Measurements from ENCODE around the gene C4orf51.

Gene C4orf51

DNA sequence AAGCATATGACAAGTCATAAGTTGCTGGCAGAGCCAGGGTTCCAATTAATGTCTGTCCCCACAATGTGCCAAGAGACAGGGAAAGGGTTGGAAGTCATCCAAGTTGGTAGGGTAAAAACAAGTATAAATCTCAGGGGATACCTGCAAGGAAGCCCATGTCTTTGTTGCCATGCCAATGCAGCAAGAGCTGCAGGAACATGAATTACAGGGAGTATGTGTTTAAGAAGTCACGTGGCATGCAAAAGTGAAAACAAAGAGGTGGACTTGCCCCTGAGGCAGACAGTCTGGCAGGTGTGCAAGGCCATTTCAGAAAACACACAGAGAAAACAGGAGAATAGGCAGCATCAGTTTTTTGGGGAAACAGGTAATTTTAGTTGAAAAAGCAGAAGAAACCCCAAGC is 29.4 kb downstream of the C4orf51 start:
- in situ Hi-C loops (cut with HindIII; ENCODE audit: low sequenced_read_pairs), result no loop called here

DNA sequence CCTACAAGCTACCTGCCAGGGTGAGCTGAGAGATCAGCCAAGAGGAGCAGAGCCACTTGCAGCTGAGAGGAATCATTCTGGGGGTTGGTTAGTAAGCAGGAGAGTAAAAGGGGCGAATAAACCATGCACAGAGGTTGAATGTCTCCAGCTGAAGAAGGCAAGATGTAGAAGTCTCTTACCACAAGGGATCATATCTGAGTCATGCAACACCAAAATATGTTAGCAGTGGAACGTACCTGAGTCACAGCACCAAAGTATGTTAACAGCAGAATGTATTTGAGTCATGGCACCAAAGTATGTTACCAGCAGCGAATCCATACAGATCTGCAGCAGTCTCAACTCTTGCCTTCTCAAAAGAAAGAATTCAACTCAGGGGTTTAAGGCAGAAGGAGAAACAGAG is 29.9 kb downstream of the C4orf51 start:
- in situ Hi-C loops (cut with HindIII; ENCODE audit: low sequenced_read_pairs), result no loop called here

DNA sequence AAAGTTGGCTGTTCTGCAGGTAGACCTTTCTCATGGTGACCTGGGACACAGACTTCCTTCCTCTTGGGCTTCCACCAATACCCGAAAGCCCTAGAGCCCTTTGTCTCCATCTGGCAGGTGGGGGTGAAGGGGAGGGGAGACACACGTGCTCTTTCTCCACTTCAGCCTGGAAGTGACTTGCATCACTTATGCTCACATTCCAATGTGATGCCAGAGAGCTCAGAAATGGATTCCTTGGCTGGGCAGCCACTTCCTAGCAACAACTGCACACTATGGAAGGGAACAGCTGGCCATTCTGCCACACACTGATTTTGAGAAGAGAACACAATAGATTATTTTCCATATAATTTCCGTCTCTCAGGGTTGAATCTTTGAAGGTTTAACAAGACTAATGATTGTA is 36.3 kb downstream of the C4orf51 start:
- in situ Hi-C loops (cut with HindIII; ENCODE audit: low sequenced_read_pairs), result no loop called here

DNA sequence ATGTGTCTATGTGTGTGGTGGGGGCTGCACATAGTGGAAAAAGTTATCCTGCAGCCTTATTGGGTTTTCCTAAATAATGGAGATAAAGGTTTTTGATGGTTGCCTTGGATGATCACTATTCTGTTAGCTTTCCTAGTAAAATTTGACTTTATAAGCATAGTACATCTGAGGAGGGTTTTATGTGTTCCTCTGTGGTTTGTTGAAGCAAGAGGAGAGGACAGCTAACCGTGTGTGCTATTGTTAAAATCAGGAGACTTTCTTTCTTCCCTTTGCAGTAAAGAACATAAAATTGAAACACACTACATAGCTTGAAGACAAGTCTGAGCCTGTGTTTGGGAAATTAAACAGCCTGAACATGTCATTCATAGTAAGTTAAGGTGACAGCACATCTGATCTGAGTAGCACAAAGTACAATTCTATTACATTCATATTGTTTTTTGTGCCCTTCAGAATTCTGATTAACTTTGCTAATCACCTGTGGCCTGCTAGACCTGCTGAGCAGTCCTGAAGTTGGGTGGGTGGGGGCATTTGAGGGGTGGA is 36.8 kb downstream of the C4orf51 start:
- in situ Hi-C loops (cut with HindIII; ENCODE audit: low sequenced_read_pairs), result no loop called here

DNA sequence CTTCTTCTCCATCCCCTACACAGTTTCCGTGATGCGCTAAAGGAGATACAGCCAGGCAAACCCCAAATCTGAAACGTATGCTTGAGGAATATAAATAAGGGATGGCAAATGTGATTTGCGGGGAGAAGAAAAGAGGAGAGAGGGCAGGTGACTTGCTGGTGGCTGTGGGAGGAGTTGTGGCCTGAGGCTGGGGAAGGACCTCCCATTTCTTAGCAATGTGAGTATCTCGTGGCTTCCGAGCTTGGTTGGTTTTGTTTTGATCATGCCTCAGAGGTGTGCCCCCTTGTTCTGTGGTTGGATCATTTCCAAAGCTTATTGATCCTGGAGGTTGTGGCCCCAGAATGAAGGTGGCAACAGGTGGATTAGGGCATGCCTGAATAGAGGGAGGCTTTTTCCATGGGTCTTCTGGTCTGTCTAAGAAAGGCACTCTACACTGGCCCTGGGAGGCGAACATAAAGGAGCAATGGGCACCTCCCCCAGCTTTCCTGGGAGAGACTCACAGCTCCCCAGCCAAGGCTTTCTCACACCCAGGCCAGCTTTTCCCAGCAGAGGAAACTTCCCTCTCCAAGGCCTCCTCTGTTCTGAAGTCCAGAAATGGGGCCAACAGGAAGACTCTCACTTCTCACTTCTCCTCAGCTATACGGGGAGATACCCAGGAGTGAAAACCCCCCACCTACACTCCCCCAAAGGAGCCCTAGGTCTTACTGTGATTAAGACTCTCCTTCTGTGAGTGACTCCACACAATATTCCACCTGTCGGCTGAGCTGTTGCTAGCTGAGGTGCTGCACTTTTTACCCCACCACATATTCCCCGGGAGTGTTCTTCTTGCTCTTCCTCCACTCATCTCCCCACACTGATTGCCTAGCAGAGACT is 40.0 kb downstream of the C4orf51 start:
- in situ Hi-C loops (cut with HindIII; ENCODE audit: low sequenced_read_pairs), result no loop called here

DNA sequence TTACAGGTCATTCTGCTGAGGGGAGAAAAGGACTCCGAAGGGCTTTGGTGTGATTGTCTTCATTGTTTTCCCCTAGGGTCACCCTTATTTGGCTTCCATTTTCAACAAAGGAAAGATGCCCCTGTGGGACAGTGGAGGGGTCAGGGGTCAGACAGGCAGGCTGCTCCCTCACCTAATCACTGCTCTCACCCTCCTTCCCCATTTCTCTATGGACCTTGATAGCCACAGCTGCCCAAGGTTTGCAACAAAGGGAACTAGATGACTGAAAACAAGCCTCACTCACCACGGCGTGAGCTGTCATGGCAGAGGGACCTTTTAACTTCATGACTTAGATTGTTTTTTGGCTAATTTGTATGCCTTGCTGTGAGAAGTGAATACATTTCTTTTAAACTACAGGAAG is 40.7 kb downstream of the C4orf51 start:
- in situ Hi-C loops (cut with HindIII; ENCODE audit: low sequenced_read_pairs), result no loop called here

GRCh38 chr4:145722561-145722960 is 42.6 kb downstream of the C4orf51 start:
- in situ Hi-C loops (cut with HindIII; ENCODE audit: low sequenced_read_pairs), result no loop called here

GRCh38 chr4:145723336-145723735 is 43.4 kb downstream of the C4orf51 start:
- in situ Hi-C loops (cut with HindIII; ENCODE audit: low sequenced_read_pairs), result no loop called here

GRCh38 chr4:145730026-145730425 is 50.1 kb downstream of the C4orf51 start:
- in situ Hi-C loops (cut with HindIII; ENCODE audit: low sequenced_read_pairs), result no loop called here

GRCh38 chr4:145731028-145731427 is 51.1 kb downstream of the C4orf51 start:
- in situ Hi-C loops (cut with HindIII; ENCODE audit: low sequenced_read_pairs), result no loop called here

DNA sequence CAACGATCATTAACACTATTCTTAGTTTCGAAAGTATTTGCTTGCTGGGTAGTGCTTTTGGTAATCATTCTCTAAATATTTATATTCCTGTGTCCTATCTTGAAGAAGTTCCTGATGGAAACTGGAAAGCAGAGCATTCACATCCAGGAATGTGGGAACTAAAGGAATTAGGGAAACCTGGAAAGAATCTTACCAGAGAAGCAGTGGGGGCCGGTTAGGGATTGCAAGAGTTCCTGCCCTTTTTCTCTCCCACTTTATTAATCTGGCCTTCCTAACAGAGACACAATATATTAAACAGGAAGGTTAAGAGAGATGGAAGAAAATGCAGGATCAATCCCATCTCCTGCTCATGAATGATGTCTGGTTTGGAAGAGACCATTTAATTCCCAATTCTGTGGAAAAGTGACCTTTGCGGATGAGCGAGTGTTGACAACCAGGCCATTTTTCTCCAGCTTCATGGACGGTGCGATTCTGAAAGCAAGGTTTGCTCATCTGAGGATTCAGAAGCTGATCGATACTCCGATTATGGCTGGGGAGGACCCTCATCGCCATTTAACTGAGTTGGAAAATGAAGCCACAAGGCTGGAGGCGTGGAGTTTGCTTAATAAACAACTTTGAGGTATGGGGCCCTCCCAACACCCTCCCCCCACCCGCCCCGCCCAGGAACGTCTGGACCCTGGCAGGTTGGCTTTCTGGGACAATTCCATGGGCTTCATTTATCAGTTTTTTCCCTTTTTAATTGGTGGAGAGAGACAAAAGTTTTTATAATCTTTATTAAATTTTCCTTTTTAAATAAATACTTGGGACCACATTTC is 52.3 kb downstream of the C4orf51 start:
- in situ Hi-C loops (cut with HindIII; ENCODE audit: low sequenced_read_pairs), result no loop called here

- in situ Hi-C loops (cut with HindIII; ENCODE audit: low sequenced_read_pairs), result no loop called here
Measured at GRCh38 chr4:145732895-145733880, 53.2 kb downstream of the C4orf51 start.

DNA sequence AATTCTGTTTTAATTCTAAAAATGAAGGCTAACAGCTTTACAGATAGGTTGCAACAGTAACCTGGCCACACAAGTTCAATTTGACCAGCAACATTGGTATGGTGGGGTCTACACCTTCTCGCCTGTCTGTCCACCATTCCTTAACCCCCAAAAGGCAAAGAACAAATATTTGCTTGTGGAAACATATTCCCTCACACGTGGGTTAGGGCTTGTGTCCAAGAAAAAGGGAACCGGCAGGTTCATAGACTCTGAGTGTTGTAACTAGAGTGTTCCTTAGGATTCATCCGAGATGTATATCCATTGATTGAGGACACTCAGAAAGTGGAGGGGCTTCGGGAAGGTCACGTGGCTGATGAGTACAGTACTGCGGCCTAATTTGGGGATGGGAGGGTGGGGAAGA is 54.1 kb downstream of the C4orf51 start:
- in situ Hi-C loops (cut with HindIII; ENCODE audit: low sequenced_read_pairs), result no loop called here

- in situ Hi-C loops (cut with HindIII; ENCODE audit: low sequenced_read_pairs), result no loop called here
Measured at GRCh38 chr4:145734576-145735346, 54.8 kb downstream of the C4orf51 start.

DNA sequence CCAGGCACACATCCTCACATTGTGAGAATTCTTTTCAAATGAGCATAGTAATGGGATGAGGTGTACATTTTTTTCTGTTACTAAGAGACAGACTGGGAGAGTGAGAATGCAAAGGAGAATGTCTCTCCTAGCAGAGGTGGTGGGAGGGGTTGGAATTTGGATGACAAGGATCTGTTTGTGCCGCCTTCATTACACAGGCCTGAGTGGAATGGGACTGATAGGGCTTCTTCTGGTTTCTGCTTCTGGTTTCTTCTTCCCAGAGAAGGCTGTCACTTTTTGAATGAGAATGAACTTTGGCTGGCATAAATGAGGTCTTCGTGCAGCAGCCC is 55.4 kb downstream of the C4orf51 start:
- in situ Hi-C loops (cut with HindIII; ENCODE audit: low sequenced_read_pairs), result no loop called here

DNA sequence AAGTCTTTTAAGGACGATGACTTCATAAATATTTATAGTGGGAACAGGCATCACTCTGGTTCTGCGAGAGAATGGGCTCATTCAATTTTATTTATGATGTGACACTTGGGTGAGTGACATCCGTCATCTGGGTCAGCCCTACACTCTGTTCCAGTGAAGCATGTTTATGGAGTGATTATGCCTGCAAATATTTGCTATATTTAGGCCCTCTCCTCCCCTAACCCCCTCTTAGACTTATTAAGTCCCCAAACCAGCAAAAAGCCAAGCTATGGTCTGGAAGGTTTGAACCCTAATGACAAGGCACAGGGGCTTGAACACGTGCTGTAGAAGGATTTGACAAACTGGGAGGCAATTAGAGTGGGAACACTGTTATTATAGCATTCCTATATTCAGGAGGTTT is 55.9 kb downstream of the C4orf51 start:
- in situ Hi-C loops (cut with HindIII; ENCODE audit: low sequenced_read_pairs), result no loop called here

- in situ Hi-C loops (cut with HindIII; ENCODE audit: low sequenced_read_pairs), result no loop called here
Measured at GRCh38 chr4:145736241-145736831, 56.4 kb downstream of the C4orf51 start.

DNA sequence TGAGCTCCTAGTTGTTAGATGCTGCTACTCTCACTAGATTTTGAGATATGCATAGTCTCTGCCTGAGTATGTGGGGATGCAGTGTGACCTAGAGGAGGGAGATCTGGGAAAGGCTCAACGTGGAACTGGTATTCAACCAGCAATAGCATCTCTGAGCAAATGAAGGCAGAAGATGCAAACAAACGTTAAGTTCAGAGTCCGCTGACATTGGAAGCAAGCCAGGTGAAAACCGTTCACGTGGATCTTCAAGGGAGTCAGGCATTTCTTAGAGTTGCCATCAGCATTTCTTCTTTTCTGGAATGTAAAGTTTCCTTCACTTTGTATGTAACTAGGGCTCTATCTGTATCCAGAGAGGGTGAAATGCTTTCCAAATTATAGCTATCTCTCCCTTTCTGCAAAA is 59.9 kb downstream of the C4orf51 start:
- in situ Hi-C loops (cut with HindIII; ENCODE audit: low sequenced_read_pairs), result no loop called here

- in situ Hi-C loops (cut with HindIII; ENCODE audit: low sequenced_read_pairs), result no loop called here
Measured at GRCh38 chr4:145740806-145741205, 60.9 kb downstream of the C4orf51 start.

DNA sequence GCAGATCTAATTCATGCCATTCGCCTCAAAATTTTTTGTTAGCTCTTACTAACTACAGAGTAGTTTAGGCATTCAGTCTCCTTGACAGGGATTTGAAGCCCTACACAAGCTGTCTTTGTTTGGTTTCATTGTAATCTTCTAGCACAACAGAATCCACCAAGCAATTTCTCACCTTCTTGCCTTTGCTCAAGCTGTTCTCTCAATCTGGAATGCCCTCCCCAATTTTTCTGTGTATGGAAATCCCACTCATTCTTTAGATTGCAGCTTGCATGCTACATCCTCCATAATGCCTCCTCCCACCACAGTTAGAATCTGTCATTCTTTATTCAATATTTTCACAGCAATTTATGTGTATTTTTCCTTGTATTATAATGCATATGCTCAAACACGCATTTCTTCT is 63.7 kb downstream of the C4orf51 start:
- in situ Hi-C loops (cut with HindIII; ENCODE audit: low sequenced_read_pairs), result no loop called here
